NAMALWA (cell line): ENCODE measurements around the gene MGST3.
"Not testable (repeated sequence)": the region's sequence is repeated elsewhere in the genome, so short reads cannot be mapped to it uniquely, and the experiment has no call there.

Source experiments
- DNase-seq: peaks from one replicate; pipeline ENCODE4 v3.0.0-alpha.2; 2015; ENCODE audit warnings: low spot score

The MGST3 gene

DNA sequence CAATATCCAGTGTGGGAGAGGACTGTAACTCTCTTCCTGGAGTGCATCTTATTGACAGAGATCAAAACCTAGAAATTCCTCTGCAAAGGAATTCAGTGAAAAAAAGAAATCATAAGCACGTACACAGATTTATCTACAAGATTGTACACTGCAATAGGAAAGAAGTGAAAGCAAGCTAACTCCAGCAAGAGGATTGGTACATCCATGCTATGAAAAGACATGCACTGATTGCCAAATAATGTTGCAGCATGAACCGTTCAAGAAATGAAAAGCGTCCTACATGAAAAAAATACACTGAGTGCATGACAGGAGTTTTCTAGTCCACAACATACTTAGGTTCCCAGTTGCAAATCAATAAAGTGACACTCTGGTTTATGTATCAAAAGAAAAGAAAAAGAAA, 1.9 kb upstream of the MGST3 start:
- DNase-seq: no peak

DNA sequence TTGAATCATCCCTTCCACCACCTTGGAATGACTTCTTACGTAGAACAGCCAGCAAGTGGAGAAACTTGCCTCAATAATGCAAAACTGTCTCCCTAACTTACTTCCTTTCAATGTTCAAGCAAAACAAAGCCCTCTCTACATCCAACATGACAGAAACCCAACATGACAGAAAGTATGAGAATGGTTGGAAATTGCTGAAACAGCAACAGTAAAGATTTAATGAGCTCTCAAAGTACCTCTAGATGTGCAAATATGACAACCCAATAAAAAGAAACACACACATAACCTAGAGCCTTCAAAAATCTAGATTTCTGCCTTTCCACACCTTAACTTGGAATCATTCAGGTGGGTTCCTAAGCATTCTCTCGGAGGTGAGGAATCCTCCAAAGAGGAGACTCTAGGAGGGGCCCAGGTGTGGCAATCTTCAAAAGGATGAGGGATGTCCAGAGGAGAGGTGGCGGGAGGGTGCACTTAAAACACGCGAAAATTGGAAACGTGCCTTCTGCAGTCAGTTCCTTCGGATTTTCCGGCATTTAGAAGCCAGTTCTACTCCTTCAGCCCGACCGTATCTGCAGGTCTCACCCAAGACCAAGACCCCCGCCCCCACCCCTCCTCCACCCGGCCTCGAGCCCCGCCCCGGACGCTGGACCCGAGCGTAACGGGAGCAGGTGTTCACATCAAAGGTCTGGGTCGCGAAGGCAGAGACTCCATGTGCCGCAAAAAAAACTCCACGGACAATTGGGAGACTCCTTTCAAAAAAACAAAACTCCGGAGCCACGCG, 996 bp upstream of the MGST3 start:
- DNase-seq: peak; percentile 25

- DNase-seq: peak; percentile 53
Observed at GRCh38 chr1:165631342-165632151, 513 bp downstream of the MGST3 start.

DNA sequence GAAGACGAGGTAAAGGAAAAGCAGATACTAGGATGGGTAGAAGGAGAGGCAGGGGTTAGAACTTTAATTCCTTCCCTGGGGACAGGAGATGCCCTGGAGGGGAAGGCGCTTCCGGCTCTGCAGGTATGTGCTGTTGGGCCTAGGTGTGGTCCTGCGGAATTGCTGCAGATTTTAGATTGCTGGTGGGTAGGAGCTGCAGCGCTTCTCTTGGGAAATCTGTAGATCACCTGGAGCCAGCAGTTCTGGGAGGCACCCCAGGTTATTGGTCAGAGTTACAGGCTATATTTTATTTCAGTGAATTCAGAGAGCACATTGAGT, 1.1 kb downstream of the MGST3 start:
- no peak for DNase-seq

- no peak for DNase-seq
Observed at GRCh38 chr1:165632491-165632890, 1.5 kb downstream of the MGST3 start.

DNA sequence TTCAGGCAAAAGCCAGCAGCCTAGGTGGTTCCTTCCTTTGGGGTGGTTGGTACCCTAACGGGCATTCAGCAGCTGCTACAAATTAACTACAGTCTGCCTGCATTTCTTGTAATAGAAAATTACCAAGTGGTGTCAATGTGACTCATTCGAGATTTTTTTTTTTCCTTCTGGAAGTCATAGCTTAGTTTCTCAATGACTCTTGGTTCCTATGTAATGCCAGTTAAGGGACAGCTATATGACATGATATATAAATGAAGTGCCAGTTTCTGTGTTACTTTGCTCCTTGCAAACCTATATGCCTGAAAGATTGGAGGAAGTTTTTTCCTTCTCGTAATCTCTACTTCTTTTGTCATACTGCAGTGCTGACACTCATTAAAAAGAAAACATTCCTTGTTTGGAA, 2.6 kb downstream of the MGST3 start:
- no peak for DNase-seq

GRCh38 chr1:165634154-165634921, 3.3 kb downstream of the MGST3 start:
- no peak for DNase-seq

GRCh38 chr1:165635329-165635728, 4.3 kb downstream of the MGST3 start:
- DNase-seq: no peak

DNA sequence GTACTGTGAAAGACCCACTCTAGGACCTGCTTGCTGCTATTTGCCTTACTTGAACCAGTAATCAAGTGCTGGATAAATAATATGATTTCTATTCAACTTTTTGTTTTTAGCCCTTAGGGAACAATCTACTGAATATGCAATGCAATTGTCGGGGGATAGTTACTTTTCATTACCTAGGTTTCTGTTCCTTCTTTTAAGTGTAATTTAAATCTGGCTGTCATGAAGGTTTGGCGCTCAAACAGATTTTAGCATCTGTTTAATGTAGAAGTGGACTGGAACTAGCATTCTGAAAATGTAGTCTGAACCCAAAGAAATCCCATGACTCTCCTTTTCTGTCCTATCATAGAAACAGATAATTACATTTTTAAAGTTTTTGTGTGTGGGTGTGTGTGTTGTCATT, 4.8 kb downstream of the MGST3 start:
- DNase-seq: no peak

- DNase-seq: no peak
Observed at GRCh38 chr1:165637427-165637826, 6.4 kb downstream of the MGST3 start.

DNA sequence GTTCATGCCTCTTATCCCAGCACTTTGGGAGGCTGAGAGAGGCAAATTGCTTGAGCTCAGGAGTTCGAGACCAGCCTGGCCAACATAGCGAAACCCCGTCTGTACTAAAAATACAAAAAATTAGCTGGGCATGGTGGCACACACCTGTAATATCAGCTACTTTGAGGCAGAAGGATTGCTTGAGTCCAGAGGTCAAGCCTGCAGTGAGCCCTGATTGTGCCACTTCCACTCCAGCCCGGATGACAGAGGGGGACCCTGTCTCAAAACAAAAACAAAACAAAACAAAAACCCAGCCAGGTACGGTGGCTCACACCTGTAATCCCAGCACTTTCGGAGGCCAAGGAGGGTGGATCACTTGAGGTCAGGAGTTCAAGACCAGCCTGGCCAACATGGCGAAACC, 7.2 kb downstream of the MGST3 start:
- not testable (repeated sequence) for DNase-seq

- no peak for DNase-seq
Observed at GRCh38 chr1:165639821-165640623, 9.0 kb downstream of the MGST3 start.

GRCh38 chr1:165641231-165641987, 10.4 kb downstream of the MGST3 start:
- DNase-seq: no peak

DNA sequence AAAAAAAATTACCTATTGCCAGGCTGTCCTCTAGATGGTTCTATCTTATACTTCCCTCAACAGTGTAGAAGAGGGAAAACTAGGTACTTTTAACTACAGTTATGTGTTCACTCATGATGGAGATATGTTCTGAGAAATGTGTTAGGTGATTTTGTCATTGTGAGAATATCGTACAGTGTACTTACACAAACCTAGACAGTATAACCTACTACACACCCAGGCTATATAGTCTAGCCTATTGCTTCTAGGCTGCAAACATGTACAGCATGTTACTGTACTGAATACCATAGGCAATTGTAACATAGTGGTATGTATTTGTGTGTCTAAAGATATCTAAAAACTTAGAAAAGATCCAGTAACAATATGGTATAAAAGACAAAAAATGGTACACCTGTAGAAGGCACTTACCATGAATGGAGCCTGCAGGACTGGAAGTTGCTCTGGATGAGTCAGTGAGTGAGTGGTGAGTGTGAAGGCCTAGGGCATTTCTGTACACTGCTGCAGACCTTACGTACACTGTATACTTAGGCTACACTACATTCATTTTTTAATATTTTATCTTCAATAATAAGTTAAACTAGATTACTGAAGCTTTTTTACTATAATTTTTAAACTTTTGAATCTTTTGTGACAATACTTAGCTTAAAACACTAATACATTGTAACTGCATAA, 13.2 kb downstream of the MGST3 start:
- no peak for DNase-seq

- DNase-seq: no peak
Observed at GRCh38 chr1:165645654-165646366, 14.8 kb downstream of the MGST3 start.

DNA sequence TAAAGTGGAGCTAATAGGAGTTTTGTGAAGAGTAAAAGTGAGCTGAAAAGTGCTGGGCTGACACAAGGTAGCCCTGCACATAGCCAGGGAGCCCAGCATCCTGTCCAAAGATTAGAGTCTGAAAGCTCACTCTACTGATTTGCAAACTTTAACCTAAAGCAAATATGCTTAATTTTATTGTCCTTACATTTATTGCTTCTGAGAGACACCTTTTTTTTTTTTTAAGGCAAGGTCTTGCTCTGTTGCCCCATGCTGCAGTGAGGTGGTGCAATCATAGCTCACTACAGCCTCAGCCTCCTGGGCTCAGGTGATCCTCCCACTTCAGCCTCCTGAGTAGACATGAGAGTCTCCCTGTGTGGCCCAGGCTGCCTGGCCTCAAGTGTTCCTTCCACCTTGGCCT, 16.5 kb downstream of the MGST3 start:
- DNase-seq: no peak

GRCh38 chr1:165647970-165648369, 16.9 kb downstream of the MGST3 start:
- DNase-seq: no peak

DNA sequence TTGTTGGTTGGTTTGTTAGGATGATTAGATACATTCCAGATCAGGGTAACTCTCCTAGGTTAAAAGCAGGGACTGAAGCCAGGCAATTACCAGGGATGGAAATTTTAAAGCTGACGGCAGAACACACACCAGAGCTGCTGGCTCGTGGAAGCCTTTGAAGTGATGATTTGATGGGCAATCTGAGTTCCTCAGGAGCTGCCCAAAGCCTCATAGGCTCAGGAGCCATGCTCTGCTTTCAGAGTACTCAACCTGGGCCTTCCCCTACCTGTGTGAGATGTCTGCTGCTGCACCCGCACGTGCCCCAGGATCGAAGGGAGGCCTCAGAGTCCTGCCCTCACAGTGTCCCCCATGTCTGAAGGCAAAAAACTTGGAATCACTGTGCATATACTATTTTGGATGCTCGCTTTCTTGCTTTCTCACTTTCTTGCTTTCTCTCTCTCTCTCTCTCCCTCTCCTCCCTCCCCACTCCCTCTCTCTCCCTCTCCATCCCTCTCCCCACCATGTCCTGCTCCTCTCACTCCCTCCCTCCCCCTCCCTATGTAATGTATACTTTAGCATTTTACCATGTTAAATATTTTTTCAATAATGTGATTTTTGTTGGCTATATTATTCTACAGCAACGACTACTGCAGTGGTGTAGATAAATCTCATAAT, 18.0 kb downstream of the MGST3 start:
- DNase-seq: no peak

DNA sequence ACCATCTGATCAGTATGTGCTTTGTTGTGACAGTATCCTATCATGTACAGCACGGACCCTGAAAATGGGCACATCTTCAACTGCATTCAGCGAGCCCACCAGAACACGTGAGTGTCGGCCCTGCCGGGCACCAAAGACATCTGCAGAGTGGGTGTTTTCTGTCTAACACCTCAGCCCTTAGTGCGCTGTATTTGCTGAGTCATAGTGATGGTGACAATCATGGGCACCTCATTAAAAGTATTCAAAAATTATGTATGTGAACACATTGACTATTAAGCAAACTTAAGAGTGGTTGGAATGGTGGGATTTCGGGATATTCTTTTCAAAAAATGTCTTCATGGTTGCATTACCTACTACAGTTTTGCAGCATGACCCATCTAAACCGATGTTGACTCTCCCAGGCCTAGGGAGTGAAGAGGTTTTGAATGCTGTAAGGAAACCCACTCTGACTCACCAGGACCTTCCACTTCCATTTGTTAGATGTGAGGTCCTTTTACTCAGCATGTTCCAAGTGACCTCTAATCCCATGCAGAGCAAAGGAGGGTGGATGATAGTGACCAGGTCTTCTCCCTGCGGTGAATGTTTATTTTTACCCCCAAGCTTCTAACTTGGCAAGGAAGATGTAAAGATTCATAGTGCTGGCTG, 20.1 kb downstream of the MGST3 start:
- no peak for DNase-seq
